ES-I3 (cell line): ENCODE results near the gene MYNN.

ENCODE experiments used
- H3K36me3 ChIP-seq: 2 replicates; pipeline ENCODE4 v1.6.1; 2013; ENCODE audit warnings: mild to moderate bottlenecking, low read length, control low read depth, moderate library complexity; ENCODE audit not compliant: insufficient read depth
- H3K4me1 ChIP-seq: 2 replicates; pipeline ENCODE4 v1.6.1; 2013; ENCODE audit warnings: mild to moderate bottlenecking, control low read depth, low read length; ENCODE audit not compliant: insufficient read depth
- H3K9ac ChIP-seq: 2 replicates; pipeline ENCODE4 v1.6.1; 2013; ENCODE audit warnings: low read depth, mild to moderate bottlenecking, low read length, moderate library complexity
- H3K9me3 ChIP-seq: 2 replicates; pipeline ENCODE4 v1.6.1; 2013; ENCODE audit warnings: mild to moderate bottlenecking, low read length, moderate library complexity; ENCODE audit not compliant: control insufficient read depth, insufficient read depth

The MYNN gene

GRCh38 chr3:169827712-169828111 lies 54.5 kb downstream of the MYNN start:
- Histone ChIP-seq H3K36me3 (no peaks in the 10 kb centered on the region), H3K9me3 (no peaks in the 10 kb centered on the region), H3K4me1 (no peaks in the 10 kb centered on the region), H3K9ac (no peak overlapping the region)

- no peak overlapping the region for H3K9ac ChIP-seq
- no peaks in the 10 kb centered on the region for H3K36me3 ChIP-seq
- H3K9me3 ChIP-seq: no peaks in the 10 kb centered on the region
- H3K4me1 ChIP-seq: peaks cover 10% of the 10 kb centered on the region
Observed at GRCh38 chr3:169835533-169835932, 62.3 kb downstream of the MYNN start.

GRCh38 chr3:169836078-169836941 lies 63.1 kb downstream of the MYNN start:
- H3K9ac ChIP-seq: no peak overlapping the region

GRCh38 chr3:169836942-169837275 lies 63.7 kb downstream of the MYNN start:
- H3K9me3 ChIP-seq: no peaks in the 10 kb centered on the region
- H3K36me3 ChIP-seq: no peaks in the 10 kb centered on the region
- H3K9ac ChIP-seq: no peak overlapping the region
- H3K4me1 ChIP-seq: peaks cover 10% of the 10 kb centered on the region

More at GRCh38 chr3:169836078-169836941, 63.1 kb downstream of the MYNN start:
- Histone ChIP-seq H3K9me3 (no peaks in the 10 kb centered on the region), H3K36me3 (no peaks in the 10 kb centered on the region), H3K4me1 (peaks cover 10% of the 10 kb centered on the region)

GRCh38 chr3:169838511-169839030 lies 65.4 kb downstream of the MYNN start:
- H3K36me3 ChIP-seq: no peaks in the 10 kb centered on the region
- peaks cover 10% of the 10 kb centered on the region for H3K4me1 ChIP-seq
- H3K9me3 ChIP-seq: peaks cover 4% of the 10 kb centered on the region; the same call in 1 of the 2 replicates
- H3K9ac ChIP-seq: no peak overlapping the region
